LNCAP (cell line): Measurements from ENCODE around the gene EPB41L4B.

Experiments
- CTCF ChIP-seq: fragments of 450-650 bp; IDR thresholded peaks from 2 replicates; pipeline ENCODE4 v1.5.1; 2017; ENCODE audit warnings: mild to moderate bottlenecking

The EPB41L4B gene

GRCh38 chr9:109329638-109330258 is 8.9 kb upstream of the EPB41L4B start:
- TF ChIP-seq CTCF: no peak

- TF ChIP-seq CTCF: no peak
These were observed 8.2 kb upstream of the EPB41L4B start for GRCh38 chr9:109328978-109329637.

- no peak for TF ChIP-seq CTCF
These were observed 4.2 kb upstream of the EPB41L4B start for GRCh38 chr9:109325089-109325488.

GRCh38 chr9:109323771-109324170 is 2.9 kb upstream of the EPB41L4B start:
- TF ChIP-seq CTCF: no peak

- no peak for TF ChIP-seq CTCF
These were observed 868 bp upstream of the EPB41L4B start for GRCh38 chr9:109321727-109322126.

GRCh38 chr9:109320331-109320741 is 523 bp downstream of the EPB41L4B start:
- TF ChIP-seq CTCF: no peak

GRCh38 chr9:109319626-109320241 is 1.1 kb downstream of the EPB41L4B start:
- TF ChIP-seq CTCF: no peak
